Chondrocyte (in vitro differentiated cells): Measurements from ENCODE around the gene WLS. TPM values are rescaled to one million over a fixed set of nuclear protein-coding genes. Genes with fewer than 3 reads are reported as not detected.

Experiments
- DNase-seq: peaks from one replicate; pipeline ENCODE4 v3.0.0; 2021; ENCODE audit warnings: mixed read lengths, low spot score
- H3K27ac Mint-ChIP-seq: one replicate; pipeline ENCODE4 v1.8.0; 2021; ENCODE audit warnings: mild to moderate bottlenecking, moderate library complexity, mixed read lengths; ENCODE audit not compliant: unreplicated experiment
- H3K27me3 Mint-ChIP-seq: 2 replicates; pipeline ENCODE4 v1.8.0; 2021; ENCODE audit warnings: low read depth, mixed read lengths
- H3K36me3 Mint-ChIP-seq: 2 replicates; pipeline ENCODE4 v1.8.0; 2021; ENCODE audit warnings: low read depth, mixed read lengths
- H3K4me1 Mint-ChIP-seq: 2 replicates; pipeline ENCODE4 v1.8.0; 2021; ENCODE audit warnings: low read depth, mild to moderate bottlenecking, mixed read lengths
- H3K4me3 Mint-ChIP-seq: one replicate; pipeline ENCODE4 v1.8.0; 2021; ENCODE audit warnings: mild to moderate bottlenecking, moderate library complexity, mixed read lengths; ENCODE audit not compliant: unreplicated experiment
- H3K9me3 Mint-ChIP-seq: 2 replicates; pipeline ENCODE4 v1.8.0; 2021; ENCODE audit warnings: low read depth, mixed read lengths
- total RNA-seq: library from RNA; stranded (reverse); gene quantifications from 3 replicates; pipeline ENCODE4 v1.2.1, GENCODE V29; 2021
- TF ChIP-seq, protein P1 (sequence below): fragments of 200-600 bp; sonication (generic); IDR thresholded peaks from 2 replicates; pipeline ENCODE4 v1.5.0; 2021; ENCODE audit warnings: antibody characterized with exemption, mild to moderate bottlenecking, moderate library complexity

WLS gene
- total RNA-seq, 1 donor from 2014 or later = 149 TPM

DNA sequence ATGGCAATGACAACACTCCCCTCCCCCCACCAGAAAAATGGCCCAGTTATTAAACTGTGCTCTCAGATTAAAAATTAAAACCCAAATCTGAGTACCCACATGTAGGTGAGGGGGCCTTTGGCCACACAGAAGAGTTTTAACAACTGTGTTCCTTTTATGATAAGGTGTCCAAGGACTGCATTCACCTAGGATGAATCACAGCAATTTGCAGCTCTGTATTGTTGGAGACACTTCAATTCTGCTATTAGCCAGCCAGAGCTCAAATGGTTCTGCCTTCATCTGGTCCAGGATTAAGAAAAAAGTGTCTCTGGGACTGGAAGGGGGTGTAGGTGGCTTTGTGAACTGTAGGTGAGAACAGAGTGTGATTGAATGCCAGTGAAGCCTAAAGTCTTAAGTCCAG is 138.6 kb downstream of the WLS start:
- no peaks in the 10 kb centered on the region for H3K4me1 Mint-ChIP-seq
- DNase-seq = no peak
- no peaks in the 10 kb centered on the region for H3K27me3 Mint-ChIP-seq
- H3K9me3 Mint-ChIP-seq = peaks cover 44% of the 10 kb centered on the region
- H3K4me3 Mint-ChIP-seq = no peak overlapping the region
- H3K27ac Mint-ChIP-seq = no peak overlapping the region
- H3K36me3 Mint-ChIP-seq = peaks cover 16% of the 10 kb centered on the region
- TF ChIP-seq, protein P1, sequence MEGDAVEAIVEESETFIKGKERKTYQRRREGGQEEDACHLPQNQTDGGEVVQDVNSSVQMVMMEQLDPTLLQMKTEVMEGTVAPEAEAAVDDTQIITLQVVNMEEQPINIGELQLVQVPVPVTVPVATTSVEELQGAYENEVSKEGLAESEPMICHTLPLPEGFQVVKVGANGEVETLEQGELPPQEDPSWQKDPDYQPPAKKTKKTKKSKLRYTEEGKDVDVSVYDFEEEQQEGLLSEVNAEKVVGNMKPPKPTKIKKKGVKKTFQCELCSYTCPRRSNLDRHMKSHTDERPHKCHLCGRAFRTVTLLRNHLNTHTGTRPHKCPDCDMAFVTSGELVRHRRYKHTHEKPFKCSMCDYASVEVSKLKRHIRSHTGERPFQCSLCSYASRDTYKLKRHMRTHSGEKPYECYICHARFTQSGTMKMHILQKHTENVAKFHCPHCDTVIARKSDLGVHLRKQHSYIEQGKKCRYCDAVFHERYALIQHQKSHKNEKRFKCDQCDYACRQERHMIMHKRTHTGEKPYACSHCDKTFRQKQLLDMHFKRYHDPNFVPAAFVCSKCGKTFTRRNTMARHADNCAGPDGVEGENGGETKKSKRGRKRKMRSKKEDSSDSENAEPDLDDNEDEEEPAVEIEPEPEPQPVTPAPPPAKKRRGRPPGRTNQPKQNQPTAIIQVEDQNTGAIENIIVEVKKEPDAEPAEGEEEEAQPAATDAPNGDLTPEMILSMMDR = no peak

DNA sequence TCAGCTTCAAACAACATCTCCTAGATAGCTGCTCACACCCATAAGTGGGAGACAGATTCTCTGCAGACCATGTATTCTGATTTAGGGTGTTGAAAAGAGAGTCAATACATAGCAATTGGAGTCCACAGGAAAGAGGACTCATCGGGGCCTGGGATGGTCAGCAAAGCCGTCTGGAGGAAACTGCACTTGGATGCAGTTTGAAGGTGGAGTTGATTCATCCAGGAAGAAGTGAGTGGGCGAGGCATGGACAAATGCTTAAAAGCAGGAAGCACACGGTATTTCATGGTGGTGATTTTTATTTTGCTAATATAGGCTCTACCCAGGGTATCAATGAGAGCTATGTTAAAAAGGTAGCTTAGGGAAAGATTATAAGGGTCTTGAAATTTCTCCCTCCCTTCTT is 145.1 kb downstream of the WLS start:
- Mint-ChIP-seq H3K27ac (no peak overlapping the region), H3K27me3 (no peaks in the 10 kb centered on the region), H3K36me3 (peaks cover 11% of the 10 kb centered on the region), H3K9me3 (peaks cover 40% of the 10 kb centered on the region), H3K4me3 (no peak overlapping the region), H3K4me1 (no peaks in the 10 kb centered on the region)
- TF ChIP-seq, protein P1 = no peak
- no peak for DNase-seq

DNA sequence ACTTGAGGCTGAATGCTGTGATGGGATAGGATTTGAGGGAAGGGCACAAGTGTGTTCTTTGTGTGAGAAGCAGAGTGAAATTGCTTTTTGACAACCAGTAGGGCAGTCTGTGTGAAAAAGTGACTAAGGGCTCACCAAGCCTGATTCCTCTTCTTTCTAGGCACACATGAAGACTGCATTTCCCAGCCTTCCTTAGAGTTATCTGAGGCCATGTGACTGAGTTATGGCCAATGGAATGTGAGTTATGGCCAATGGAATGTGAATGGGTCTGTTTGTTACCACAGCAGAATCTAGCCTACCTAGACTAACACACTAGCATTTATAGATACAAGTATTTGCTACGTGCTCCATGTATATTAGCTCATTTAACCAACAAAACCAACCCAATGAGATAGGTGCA is 146.6 kb downstream of the WLS start:
- Mint-ChIP-seq H3K9me3 (peaks cover 31% of the 10 kb centered on the region), H3K4me3 (no peak overlapping the region), H3K4me1 (no peaks in the 10 kb centered on the region), H3K27ac (no peak overlapping the region), H3K36me3 (peaks cover 7% of the 10 kb centered on the region), H3K27me3 (no peaks in the 10 kb centered on the region)
- TF ChIP-seq, protein P1 = no peak
- DNase-seq = no peak

DNA sequence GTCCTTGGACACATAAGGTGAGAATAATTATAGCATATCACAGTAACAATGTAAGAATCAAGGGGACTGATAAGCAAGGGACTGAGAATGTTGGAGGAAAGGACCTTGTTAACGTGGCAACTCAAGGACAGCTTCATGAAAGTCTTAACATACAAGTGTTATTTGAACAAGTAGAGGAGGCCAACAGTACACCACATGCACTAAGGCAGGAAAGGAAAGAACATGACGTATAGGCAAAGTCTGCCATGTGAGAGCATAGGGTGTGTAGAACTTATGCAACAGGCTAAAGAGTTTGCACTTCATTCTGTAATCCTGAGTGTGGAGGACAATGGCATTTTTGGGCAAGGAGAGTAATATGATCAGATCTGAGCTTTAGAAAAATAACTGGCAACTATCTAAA is 148.6 kb downstream of the WLS start:
- Mint-ChIP-seq H3K27ac (no peak overlapping the region), H3K36me3 (no peaks in the 10 kb centered on the region), H3K4me3 (no peak overlapping the region), H3K4me1 (no peaks in the 10 kb centered on the region), H3K9me3 (peaks cover 10% of the 10 kb centered on the region), H3K27me3 (no peaks in the 10 kb centered on the region)
- DNase-seq = no peak
- TF ChIP-seq, protein P1 = no peak

GRCh38 chr1:68081775-68082283 is 150.5 kb downstream of the WLS start:
- Mint-ChIP-seq H3K4me3 (no peak overlapping the region), H3K27me3 (no peaks in the 10 kb centered on the region), H3K4me1 (no peaks in the 10 kb centered on the region), H3K36me3 (no peaks in the 10 kb centered on the region), H3K9me3 (peaks cover 5% of the 10 kb centered on the region), H3K27ac (no peak overlapping the region)
- TF ChIP-seq, protein P1 = no peak
- DNase-seq = no peak
